NCI-H1694 treated with DMSO at 0.1 percent for 48 hours (cell line): ENCODE results near the gene COA3.

ENCODE experiments used
- DNase-seq: peaks from one replicate; lab custom pipeline; 2025; lab: John Stamatoyannopoulos, UW

The COA3 gene, protein sequence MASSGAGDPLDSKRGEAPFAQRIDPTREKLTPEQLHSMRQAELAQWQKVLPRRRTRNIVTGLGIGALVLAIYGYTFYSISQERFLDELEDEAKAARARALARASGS

DNA sequence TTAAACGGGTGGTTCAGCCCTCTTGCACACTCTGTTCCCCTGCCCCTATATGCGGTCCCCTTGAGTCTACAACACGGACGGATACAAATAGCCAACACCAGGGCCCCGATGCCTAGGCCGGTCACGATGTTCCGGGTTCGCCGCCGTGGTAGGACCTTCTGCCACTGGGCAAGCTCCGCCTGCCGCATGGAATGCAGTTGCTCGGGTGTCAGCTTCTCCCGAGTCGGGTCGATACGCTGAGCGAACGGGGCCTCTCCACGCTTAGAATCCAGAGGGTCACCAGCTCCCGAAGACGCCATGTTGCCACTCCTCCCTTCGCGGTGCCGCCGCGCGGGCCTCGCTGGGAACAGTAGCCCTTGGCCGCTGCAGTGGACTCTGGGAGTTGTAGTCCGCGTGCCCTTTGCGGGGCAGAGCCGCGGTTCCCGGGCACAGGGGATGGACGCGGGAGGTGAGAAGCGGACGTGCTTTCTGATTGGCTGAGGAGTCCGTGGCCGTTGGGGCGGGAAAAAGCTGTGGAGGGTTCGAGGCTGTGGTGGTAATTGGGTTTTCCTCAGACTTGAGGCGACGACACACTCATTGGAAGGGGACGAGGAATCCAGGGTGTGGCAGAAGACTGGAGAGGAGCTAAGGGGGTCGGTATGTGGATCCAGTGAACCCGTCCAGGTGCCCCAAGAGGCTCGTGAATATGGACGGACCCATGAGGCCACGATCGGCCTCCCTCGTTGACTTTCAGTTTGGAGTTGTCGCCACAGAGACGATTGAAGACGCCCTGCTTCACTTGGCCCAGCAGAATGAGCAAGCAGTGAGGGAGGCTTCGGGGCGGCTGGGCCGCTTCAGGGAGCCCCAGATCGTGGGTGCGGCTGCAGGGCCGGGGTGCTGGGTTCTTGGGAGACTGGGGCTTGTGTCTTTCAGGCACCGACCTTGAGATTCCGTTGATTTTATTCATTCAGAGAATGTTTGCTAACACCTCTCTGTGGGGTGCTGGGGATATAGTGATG, at the start of gene COA3, which contains the start of gene CNTD1:
Gene COA3, minus strand, starts transcription at position 322 of the 998 bp plus-strand sequence. Its CDS starts 23 bp downstream, at position 299.
Gene CNTD1, plus strand, starts transcription at position 479 of the 998 bp plus-strand sequence. Its CDS starts 207 bp downstream, at position 686.
- peak; percentile 62 for DNase-seq

DNA sequence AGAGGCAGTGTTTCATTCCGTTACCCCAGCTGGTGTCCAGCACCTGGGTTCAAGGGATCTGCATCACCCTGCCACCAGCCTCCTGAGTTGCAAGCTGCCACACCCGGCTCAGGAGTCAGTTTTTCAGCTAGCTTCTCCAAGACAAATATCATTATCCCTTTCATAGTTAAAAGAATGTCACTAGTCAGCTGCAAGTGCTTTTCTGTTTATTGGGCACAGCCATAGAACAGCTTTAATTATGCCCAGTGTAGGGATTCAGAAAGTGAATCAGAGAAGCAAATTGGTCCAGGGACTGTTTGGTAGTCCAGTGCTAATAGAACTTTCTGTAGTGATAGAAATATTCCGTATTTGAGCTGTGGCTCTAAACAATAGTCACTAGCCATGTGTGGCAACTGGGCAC, 49.6 kb upstream of the COA3 start:
- DNase-seq, result no peak

DNA sequence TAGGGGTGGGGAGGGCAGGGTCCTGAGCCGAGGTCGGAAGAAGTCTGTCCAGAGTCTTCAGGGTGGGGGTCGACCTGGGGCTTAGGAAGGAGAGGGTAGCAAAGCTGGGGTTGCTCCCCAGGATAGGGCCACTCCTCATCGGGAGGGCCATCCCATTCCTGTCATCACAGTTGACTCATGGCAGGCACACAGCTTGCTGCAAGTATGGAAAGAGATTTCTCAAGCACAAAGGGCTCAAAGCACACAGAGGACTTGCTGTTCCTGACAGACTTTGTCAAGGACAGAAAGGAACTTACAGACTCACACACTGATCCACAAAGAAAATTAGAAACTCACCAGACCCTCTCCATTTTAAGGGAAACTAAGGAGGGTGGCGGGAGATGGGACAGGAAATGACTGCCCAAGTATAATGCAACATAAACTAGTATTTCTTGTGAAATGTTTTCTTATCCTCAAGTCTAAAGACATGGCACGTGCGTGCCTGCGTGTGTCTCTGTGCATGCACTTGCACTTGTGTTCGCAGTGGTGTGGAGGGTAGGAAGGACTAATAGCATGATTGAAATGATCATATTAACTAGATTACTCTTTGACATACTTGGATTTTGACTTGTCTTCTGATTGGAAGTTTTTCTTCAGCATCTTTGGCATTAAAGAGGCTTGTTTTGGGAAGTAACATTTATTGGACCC, 48.2 kb upstream of the COA3 start:
- no peak for DNase-seq

DNA sequence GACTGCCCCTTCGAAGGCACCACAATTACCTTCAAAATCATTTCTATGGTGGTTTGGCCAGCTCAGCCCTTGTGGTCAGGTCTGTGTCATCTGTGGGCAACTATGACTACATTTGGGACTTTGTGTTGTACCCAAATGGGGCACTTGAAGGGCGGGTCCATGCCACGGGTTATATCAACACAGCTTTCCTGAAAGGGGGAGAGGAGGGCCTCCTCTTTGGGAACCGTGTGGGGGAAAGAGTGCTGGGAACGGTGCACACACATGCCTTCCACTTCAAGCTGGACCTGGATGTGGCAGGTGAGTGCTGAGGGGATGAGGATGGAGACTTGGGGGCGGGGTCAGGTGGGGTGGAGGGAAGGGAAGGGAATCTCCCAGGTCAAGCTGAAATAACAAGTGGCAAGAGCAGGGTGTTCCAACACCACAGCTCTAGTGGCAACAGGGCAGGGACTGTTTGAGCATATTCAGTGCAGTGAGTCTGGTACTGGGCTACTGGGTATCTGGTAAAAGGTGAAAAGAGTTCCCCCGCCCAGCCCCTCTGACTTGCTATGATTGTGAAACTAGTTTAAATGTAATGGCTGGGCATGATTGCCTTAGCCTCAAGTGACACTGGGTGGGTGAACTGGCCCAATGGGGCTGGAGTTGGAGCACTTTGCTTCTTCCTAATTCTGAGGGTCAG, 47.6 kb upstream of the COA3 start:
- DNase-seq, result no peak

DNA sequence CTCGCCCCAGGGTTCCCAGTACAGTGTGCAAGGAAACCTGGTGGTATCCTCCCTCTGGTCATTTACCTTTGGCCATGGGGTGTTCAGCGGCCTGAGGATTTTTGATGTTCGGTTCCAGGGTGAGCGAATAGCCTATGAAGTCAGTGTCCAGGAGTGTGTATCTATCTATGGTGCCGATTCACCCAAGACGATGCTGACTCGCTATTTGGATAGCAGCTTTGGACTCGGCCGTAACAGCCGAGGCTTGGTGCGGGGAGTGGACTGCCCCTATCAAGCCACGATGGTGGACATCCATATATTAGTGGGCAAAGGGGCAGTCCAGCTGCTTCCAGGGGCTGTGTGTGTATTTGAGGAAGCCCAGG, 47.0 kb upstream of the COA3 start:
- DNase-seq, result no peak

DNA sequence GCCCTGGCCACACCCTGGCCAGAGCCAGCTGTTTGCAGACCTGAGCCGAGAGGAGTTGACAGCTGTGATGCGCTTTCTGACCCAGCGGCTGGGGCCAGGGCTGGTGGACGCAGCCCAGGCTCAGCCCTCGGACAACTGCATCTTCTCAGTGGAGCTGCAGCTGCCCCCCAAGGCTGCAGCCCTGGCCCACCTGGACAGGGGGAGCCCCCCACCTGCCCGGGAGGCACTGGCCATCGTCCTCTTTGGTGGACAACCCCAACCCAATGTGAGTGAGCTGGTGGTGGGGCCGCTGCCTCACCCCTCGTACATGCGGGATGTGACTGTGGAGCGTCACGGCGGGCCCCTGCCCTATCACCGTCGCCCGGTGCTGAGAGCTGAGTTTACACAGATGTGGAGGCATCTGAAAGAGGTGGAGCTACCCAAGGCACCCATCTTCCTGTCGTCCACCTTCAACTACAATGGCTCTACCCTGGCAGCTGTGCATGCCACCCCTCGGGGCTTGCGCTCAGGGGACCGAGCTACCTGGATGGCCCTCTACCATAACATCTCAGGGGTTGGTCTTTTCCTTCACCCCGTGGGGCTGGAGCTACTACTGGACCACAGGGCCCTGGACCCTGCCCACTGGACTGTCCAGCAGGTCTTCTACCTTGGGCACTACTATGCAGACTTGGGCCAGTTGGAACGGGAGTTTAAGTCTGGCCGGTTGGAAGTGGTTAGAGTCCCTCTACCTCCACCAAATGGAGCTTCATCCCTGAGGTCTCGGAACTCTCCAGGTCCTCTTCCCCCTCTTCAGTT, 46.5 kb upstream of the COA3 start:
- DNase-seq, result no peak

DNA sequence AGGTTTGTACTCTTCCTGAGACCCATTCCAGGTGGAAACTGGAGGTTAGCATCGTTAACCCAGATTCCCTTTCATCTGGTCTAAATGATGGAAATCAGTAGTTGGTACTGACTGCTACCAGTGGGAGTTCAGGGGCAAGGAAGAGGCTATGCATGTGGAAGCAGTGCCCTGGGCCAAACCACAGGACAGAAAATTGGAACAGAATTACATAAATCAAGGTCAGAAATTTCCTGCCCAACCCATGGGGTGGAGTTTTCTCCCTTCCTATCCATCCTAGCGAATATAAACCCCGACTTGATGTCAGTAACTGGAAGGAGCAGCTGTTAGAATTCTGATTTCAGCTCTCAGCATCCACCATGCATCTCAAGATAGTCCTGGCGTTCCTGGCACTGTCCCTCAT, 45.8 kb upstream of the COA3 start, which contains the start of gene AOC2:
Gene AOC2, plus strand, starts transcription at position 310 of the 400 bp plus-strand sequence. Its CDS starts 47 bp downstream, at position 357.
- DNase-seq, result no peak

DNA sequence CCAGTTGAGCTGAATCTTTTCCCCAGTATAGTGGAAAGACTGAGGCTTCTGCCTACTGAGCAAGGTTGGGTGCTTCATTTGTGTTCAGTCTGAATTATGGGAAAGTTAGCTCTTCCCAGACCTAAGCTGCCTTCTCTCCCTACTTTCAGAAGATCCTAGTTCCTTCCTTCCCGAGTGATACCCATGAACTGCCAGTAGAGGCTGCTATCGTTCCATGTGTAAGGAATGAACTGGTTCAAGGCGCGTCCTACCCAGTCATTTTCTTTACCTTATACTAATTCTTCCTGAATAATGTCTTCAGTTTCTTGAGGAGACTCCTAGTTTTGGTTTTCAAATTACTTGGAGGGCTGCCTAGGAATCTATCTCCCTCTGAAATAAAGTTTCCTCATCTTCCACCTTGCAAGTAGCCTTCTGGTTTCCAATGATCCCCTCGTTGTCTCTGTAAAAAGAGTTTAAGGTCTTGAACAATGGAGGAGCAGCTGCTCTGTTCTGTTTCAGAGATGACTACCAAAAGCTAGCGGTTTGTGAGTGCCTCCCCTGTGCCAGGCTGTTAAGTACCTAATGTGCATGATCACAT, 44.9 kb upstream of the COA3 start:
- peak; percentile 55 for DNase-seq

DNA sequence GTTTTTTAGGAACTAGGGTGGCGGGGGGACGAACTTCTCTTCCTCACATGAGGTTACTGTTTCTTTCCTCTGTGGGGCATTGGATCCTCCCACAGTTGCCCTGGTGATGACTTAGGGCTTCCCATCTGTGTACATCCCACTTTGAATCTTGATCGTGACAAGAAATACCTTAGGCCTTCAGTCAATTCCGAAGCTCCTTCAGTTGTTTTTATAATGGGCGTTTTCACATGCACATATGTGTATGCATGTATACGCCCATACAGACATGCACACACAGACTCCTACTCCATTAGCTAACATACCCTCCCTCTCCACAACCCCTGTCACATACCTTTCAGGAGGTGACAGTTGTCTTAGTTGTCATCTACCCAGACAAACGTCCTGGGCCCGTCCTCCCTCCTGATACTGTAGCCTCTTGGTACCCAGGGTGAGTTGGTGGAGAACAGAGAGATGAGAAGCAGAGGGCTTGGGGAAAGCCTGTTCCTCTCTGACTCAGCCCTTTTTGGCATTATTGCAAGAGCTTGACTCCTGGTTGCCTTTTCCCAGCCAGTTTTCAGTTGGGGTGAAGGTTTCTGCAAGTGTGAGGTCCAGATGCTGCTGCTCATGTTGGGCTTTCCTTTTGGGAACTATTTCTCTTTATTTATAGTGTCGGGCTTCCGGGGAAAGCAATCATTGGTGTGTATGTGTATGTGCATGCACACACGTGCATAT, 43.6 kb upstream of the COA3 start:
- DNase-seq, result no peak

DNA sequence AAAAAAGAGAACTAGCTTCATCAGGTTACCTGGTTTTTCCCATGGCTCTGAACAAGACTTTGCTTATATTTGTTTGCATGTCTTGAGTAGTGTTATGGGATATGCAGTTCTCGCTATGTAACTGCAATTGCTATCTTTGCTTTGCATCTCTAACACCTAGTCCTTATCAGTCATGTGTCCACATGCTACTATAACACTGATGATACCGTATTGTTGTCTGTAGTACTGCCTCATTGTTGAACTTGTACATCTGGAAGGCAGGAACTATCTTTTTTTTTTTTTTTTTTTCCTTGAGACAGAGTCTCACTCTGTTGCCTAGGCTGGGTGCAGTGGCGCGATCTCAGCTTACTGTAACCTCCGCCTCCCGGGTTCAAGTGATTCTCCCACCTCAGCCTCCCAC, 37.2 kb upstream of the COA3 start:
- DNase-seq, result no peak

DNA sequence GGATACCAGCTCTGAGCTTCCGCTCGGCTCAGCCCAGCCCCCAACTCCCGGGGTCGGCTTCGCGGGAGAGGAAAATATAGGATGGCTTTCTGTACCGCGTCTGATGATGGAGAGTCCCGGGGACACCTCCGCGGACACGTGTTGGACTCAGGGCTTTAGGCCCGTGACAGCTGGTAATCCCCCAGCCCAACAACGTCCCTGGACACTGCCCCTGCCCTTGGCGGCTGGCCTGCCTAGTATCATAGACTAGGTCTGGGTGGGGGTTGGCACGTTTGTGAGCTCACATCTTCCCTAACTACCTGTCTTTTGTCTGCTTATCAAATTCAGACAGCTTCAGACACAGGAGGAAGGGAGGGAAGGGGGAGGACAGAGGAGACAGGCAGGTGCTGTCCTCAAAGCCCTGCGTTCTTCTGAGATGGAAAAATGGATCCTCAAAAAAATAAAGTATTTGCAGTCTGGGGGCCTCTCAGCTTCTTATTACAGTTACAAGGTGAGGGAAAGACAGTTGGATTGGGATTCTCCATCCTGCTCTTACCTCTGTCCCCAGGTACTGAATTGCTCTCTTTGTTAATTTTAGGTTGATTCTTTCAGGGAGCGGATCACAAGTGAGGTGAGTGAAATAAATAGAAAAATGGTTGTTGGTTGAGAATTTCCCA, 35.4 kb upstream of the COA3 start:
- no peak for DNase-seq

DNA sequence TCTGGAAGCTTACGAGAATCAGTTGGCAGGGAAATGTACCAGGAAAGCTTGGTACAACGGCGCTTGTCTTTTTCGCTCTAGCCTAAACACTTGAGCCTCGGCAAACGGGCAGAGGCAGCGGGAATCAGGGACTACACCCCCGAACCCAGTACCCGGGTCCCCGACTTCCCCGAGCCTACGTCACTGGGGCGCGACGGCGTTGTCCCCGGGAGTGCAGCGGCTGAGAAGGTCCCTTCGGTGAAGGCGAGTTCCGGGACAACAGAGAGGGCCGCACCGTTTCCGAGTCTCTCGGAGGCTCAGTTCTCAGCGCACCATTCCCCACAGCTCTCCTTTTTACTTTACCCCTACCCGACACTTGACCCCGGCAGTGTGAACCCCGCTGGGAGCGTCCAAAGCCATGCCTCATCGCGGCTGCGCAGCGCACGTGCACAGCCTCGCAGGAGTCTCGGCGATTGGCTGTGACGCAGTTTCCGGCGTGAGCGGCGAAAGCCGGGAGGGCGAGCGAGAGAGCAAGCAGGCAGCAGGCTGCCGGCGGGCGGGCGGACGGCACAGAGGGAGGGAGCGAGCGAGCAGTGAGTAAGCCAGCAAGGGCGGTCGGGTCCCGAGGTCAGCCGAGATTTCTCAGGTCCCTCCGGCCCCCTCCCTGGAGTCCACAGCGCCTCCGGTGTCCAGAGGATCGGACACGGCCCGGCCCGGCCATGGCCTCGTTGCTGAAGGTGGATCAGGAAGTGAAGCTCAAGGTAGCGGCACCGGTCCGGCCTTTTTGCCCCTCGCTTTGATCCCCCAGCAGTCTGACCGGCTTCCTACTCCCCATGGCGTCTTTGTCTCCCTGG, 34.6 kb upstream of the COA3 start, which contains the start of gene PSME3:
Gene PSME3, plus strand, starts transcription at position 464 of the 833 bp plus-strand sequence. Its CDS starts 235 bp downstream, at position 699.
- DNase-seq, result peak; percentile 88

DNA sequence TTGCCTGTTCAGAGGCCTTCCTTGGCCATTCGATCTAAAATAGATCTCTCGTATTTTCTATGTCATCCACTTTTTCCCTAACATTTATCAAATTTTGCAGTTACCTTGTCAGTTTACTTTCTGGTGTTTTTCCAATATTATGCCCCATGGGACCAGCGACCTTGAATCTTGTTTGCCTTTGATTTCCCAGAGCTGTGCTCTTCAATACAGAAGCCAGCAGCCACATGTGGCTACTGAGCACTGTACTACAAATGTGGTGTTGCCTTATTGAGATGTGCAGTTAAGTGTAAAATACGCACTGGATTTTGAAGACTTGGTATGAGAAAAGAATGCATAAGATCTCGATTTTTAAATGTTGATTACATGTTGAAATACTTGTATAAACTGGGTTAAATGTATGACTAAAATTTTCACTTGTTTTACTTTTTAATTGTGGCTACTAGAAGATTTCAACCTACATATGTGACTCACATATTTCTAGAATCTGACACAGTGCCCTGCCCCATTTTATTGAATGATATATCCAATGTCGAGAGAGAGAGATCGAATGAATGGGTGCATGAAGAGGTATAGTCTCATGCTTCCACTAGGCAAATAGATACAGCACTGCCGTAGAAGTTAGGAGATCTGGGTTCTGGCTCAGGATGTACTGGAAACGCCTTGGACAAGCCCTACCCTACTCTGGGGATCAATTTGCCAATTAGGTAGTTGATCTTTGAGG, 33.9 kb upstream of the COA3 start:
- DNase-seq, result no peak

DNA sequence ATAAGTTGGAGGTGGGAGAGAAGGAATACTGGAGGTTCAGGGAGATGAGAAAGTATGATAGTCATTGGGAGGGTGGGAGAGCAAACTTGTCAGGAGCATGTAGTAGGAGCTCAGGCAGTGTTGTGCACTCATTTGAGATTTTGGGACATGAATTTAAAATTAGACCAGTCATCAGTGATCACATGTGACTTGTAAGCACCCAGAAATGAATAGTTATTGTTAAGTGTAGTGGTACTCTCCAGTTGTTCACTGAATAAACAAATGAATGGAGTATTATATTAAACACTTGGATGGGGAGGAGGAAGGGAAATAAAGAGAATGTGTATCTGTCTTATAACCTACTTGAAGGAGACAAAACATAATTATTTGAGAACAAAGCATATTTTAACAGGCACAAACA, 32.5 kb upstream of the COA3 start:
- no peak for DNase-seq

DNA sequence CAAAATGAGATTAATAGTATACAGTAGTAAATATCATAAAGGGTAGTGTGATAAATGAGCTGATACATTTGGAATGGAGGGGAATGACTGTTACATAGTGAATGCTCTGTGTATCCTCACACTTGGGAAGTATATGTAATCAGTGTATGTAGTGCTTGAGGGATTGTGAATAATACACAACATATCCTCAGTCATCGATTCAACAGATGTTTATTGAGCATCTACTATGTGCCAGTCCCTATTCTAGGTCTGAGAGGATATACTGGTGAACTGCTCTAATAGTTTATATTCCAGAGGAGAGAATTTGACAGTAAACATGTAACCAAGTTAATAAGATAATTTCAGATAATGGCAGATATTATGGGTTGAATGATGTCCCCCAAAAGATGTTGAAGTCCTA, 29.0 kb upstream of the COA3 start:
- no peak for DNase-seq

DNA sequence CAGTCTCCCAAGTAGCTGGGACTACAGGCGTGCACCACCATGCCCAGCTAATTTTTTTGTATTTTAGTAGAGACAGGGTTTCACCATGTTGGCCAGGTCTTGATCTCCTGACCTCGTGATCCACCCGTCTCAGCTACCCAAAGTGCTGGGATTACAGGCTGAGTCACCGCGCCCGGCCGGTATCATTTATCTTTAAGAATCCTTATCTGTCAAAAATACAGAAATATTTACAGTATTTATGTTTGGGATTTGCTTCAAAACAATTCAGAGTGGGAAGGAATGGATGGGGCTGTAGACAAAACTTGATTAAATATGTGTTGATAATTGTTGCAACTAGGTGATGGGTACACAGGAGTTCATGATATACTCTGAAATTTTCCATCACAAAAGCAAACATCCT, 22.7 kb upstream of the COA3 start:
- no peak for DNase-seq

DNA sequence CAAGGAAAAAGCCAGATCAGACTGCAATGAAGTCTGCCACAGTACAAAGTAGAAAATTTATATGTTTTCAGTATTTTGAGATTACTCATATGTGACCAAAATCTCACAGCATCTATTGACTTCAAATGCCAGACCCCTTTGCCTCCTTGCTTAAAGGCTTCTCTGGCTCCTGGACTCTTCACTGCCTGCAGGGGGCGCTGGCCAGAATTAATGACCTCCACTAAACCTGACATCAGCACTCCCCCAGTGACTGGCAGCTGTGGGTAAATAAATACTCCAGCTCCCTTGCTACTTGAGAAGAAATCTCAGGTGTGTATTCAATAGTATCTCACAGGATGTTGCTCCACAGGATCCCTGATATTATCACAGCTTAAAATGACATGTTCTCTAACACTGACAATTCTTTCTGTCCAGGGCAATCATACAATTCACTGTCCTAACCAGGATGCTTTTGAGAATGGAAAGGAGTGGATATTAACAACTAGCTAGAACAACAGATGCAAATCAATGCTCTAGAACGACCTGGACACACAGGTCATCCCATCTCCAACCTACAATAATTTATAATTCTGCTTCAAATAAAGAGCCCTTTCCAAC, 21.5 kb upstream of the COA3 start:
- DNase-seq, result peak; percentile 59

DNA sequence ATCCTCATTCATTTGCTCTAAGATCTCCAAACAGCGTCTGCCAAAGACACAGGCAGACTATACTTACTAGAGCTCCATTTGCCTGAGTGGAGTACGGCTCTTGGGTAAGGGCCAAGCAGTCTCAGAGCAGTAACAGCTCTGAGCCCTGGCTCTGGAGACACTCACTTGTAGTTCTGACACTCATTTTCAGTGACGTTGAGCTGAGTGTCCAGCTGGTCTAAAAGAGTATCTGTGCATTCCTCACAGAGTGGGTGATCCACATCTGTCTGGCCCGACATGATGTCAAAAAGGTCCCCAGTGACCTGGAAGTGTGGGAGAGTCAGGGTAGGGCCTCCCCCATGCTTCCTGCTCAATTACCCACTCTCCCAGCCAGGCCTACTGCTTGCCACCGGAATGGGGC, 19.9 kb upstream of the COA3 start:
- DNase-seq, result no peak
